Neural cell (in vitro differentiated cells): Measurements from ENCODE around the gene RIPOR1. TPM values are rescaled to one million over a fixed set of nuclear protein-coding genes. Genes with fewer than 3 reads are reported as not detected.

Source experiments
- H2AFZ ChIP-seq: fragments of 200-600, 300-800 bp; sonication (generic), shearing (Covaris generic); 2 replicates; pipeline ENCODE4 v1.6.0; 2014; ENCODE audit warnings: low read depth, mild to moderate bottlenecking, antibody characterized with exemption, low read length, moderate library complexity
- H3F3A ChIP-seq: fragments of 200-600 bp; shearing (Covaris generic); 2 replicates; pipeline ENCODE4 v1.6.1; 2016; ENCODE audit warnings: mild to moderate bottlenecking, moderate library complexity, mixed read lengths, antibody characterized with exemption, low read length; ENCODE audit not compliant: insufficient read depth, poor library complexity, severe bottlenecking
- H3K27ac ChIP-seq: fragments of 200-600, 300-800 bp; sonication (generic), shearing (Covaris generic); 2 replicates; pipeline ENCODE4 v1.5.1; 2014; ENCODE audit warnings: mild to moderate bottlenecking, low read length, moderate library complexity
- H3K27me3 ChIP-seq: fragments of 300-800, 200-600 bp; sonication (generic), shearing (Covaris generic); 2 replicates; pipeline ENCODE4 v1.6.0; 2014; ENCODE audit warnings: mild to moderate bottlenecking, low read depth, low read length, moderate library complexity; ENCODE audit not compliant: insufficient read depth
- H3K36me3 ChIP-seq: fragments of 300-800, 200-600 bp; sonication (generic), shearing (Covaris generic); 2 replicates; pipeline ENCODE4 v1.5.1; 2014; ENCODE audit warnings: mild to moderate bottlenecking, antibody characterized with exemption, low read length, moderate library complexity; ENCODE audit not compliant: insufficient read depth
- H3K4me2 ChIP-seq: fragments of 300-800, 200-600 bp; sonication (generic), shearing (Covaris generic); 2 replicates; pipeline ENCODE4 v1.6.0; 2014; ENCODE audit warnings: mild to moderate bottlenecking, low read length
- H3K4me3 ChIP-seq: fragments of 300-800, 200-600 bp; sonication (generic), shearing (Covaris generic); 2 replicates; pipeline ENCODE4 v1.5.1; 2014; ENCODE audit warnings: mild to moderate bottlenecking, low read length, moderate library complexity
- H3K79me2 ChIP-seq: fragments of 200-600 bp; shearing (Covaris generic); replicated peaks from 2 replicates; pipeline ENCODE4 v1.6.0; 2014; ENCODE audit warnings: mild to moderate bottlenecking, low read length, moderate library complexity; ENCODE audit not compliant: insufficient read depth
- H3K9ac ChIP-seq: fragments of 300-800, 200-600 bp; sonication (generic), shearing (Covaris generic); 2 replicates; pipeline ENCODE4 v1.6.1; 2016; ENCODE audit warnings: mild to moderate bottlenecking, low read length, mixed read lengths
- H3K9me2 ChIP-seq: fragments of 200-600 bp; shearing (Covaris generic); 2 replicates; pipeline ENCODE4 v1.6.1; 2016; ENCODE audit warnings: mild to moderate bottlenecking, low read length, mixed read lengths; ENCODE audit not compliant: insufficient read depth
- H3K9me3 ChIP-seq: fragments of 200-600, 300-800 bp; sonication (generic), shearing (Covaris generic); 2 replicates; pipeline ENCODE4 v1.6.1; 2016; ENCODE audit warnings: mild to moderate bottlenecking, mixed run types, low read length, moderate library complexity, mixed read lengths
- H4K20me1 ChIP-seq: fragments of 200-600 bp; shearing (Covaris generic); 2 replicates; pipeline ENCODE4 v1.6.1; 2016; ENCODE audit warnings: mild to moderate bottlenecking, mixed run types; ENCODE audit not compliant: insufficient read depth
- EP300 ChIP-seq: fragments of 450-650 bp; conservative IDR thresholded peaks from 2 replicates; pipeline ENCODE4 v1.6.1; 2014; ENCODE audit warnings: antibody characterized with exemption, mild to moderate bottlenecking, moderate library complexity; ENCODE audit not compliant: poor library complexity, severe bottlenecking
- EZH2 ChIP-seq: fragments of 200-600, 300-800 bp; shearing (Covaris generic), sonication (generic); IDR thresholded peaks from 2 replicates; pipeline ENCODE4 v1.6.1; 2014; ENCODE audit warnings: antibody characterized with exemption, low read length, borderline replicate concordance, mild to moderate bottlenecking; ENCODE audit not compliant: insufficient read depth, poor library complexity, severe bottlenecking
- MXI1 ChIP-seq: fragments of 450-650 bp; conservative IDR thresholded peaks from 2 replicates; pipeline ENCODE4 v1.6.1; 2014; ENCODE audit warnings: antibody characterized with exemption, mild to moderate bottlenecking; ENCODE audit not compliant: poor library complexity, severe bottlenecking
- POLR2AphosphoS5 ChIP-seq: IDR thresholded peaks from 2 replicates; pipeline ENCODE4 v1.6.1; 2012
- RAD21 ChIP-seq: fragments of 450-650 bp; conservative IDR thresholded peaks from 2 replicates; pipeline ENCODE4 v1.6.1; 2014; ENCODE audit warnings: antibody characterized with exemption, mild to moderate bottlenecking, moderate library complexity
- SMC3 ChIP-seq: fragments of 450-650 bp; conservative IDR thresholded peaks from 2 replicates; pipeline ENCODE4 v1.6.1; 2014; ENCODE audit warnings: antibody characterized with exemption, mild to moderate bottlenecking, moderate library complexity; ENCODE audit not compliant: poor library complexity
- TAF1 ChIP-seq: IDR thresholded peaks from 2 replicates; pipeline ENCODE4 v1.6.1; 2012; ENCODE audit warnings: low read depth
- polyA plus RNA-seq: library from polyadenylated mRNA; depleted of rRNA; stranded (reverse); fragments of >200 nt; gene quantifications from 2 replicates; pipeline ENCODE4 v1.2.3, GENCODE V29; 2014
- TF ChIP-seq, protein P1 (sequence below): IDR thresholded peaks from 2 replicates; pipeline ENCODE4 v1.6.1; 2012; ENCODE audit warnings: borderline replicate concordance
- TF ChIP-seq, protein P2 (sequence below): fragments of 450-650 bp; IDR thresholded peaks from 2 replicates; pipeline ENCODE4 v1.5.1; 2014; ENCODE audit warnings: antibody characterized with exemption, mild to moderate bottlenecking, moderate library complexity; ENCODE audit not compliant: poor library complexity, severe bottlenecking

RIPOR1 gene
- polyA plus RNA-seq, 1 donor from 2014 or later: 13.2 TPM

DNA sequence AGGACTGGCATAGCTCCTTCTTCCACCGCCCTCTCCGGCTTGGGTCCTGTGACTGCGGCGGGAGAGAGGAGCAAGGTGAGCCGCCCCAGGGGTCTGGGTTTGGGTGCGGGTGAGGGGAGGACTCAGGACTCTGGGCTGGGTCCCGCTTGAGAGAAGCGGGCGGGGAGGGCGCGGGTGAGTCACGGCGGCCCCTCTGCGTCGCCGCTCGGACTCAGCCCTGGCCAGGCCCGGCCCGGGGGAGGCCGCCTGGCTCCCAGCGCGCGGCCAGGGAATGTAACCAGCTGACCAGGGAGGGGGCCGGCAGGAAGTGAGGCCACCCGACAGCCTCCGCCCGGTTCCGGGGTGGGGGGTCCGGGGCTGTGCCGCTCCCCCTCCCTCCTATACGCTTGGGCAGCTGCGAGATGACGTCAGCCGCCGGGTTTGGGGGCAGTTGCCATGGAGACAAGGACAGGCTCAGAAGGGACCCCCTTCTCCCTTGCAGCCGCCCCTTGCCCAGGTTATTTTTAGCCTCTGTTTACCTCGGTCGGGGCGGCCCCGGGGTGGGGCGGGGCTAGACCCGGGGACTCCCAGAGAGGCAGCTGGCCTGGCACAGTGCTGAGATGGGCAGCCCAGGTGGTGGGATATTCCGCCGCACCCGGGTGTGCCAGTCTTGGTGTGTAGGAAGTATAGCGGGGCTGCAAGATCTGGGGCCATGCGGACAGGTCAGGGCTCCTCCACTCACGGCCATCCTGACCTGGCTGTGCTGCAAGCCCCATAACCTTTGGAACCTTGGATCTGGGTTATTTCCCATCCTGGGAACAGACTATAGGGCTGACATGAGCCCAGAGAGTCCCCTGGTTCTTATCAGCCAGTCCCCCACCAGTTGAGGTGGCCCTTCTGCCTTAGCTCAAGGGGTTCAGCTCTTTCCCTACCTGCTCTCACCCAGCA lies 1.6 kb downstream of the RIPOR1 start:
- Histone ChIP-seq H3F3A (no peaks in the 10 kb centered on the region), H3K4me2 (peak overlapping the region; percentile 91), H3K79me2 (peaks cover 22% of the 10 kb centered on the region), H2AFZ (no peak overlapping the region), H3K9ac (peak overlapping the region; percentile 92), H3K36me3 (no peaks in the 10 kb centered on the region), H3K4me3 (peak overlapping the region; percentile 90), H3K9me3 (no peaks in the 10 kb centered on the region), H3K9me2 (no peaks in the 10 kb centered on the region), H4K20me1 (no peaks in the 10 kb centered on the region), H3K27me3 (no peaks in the 10 kb centered on the region), H3K27ac (peak overlapping the region; percentile 52)
- TF ChIP-seq MXI1: no peak
- peak; percentile 8 for TF ChIP-seq POLR2AphosphoS5
- TF ChIP-seq TAF1: peak; percentile 22

DNA sequence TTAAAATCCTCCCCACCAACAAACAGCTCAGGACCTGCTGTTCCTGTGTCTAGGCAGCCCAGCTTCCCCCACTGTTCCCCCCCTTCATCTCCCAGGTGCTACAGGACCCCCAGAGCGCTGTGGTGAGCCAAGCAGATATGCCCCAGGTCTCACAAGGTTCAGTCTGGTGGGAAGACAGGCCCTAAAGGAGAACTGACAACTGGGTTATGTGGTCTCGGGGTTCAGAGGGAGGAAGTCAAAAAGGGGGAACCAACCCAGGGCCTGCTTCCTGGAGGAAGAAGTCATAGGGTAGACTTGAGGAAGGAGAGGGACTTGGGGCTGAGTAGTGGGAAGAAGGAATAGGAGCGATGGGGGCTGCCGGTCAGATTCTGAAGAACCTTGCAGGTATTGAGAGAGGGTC lies 2.6 kb downstream of the RIPOR1 start:
- Histone ChIP-seq H3K79me2 (peaks cover 22% of the 10 kb centered on the region), H2AFZ (no peak overlapping the region), H3F3A (no peaks in the 10 kb centered on the region), H3K4me2 (no peak overlapping the region), H3K27ac (no peak overlapping the region), H3K36me3 (no peaks in the 10 kb centered on the region), H3K9me3 (no peaks in the 10 kb centered on the region), H3K4me3 (peak overlapping the region; percentile 90), H4K20me1 (peaks cover 4% of the 10 kb centered on the region), H3K27me3 (no peaks in the 10 kb centered on the region), H3K9ac (no peak overlapping the region), H3K9me2 (no peaks in the 10 kb centered on the region)
- no peak for TF ChIP-seq TAF1
- TF ChIP-seq, protein P1, sequence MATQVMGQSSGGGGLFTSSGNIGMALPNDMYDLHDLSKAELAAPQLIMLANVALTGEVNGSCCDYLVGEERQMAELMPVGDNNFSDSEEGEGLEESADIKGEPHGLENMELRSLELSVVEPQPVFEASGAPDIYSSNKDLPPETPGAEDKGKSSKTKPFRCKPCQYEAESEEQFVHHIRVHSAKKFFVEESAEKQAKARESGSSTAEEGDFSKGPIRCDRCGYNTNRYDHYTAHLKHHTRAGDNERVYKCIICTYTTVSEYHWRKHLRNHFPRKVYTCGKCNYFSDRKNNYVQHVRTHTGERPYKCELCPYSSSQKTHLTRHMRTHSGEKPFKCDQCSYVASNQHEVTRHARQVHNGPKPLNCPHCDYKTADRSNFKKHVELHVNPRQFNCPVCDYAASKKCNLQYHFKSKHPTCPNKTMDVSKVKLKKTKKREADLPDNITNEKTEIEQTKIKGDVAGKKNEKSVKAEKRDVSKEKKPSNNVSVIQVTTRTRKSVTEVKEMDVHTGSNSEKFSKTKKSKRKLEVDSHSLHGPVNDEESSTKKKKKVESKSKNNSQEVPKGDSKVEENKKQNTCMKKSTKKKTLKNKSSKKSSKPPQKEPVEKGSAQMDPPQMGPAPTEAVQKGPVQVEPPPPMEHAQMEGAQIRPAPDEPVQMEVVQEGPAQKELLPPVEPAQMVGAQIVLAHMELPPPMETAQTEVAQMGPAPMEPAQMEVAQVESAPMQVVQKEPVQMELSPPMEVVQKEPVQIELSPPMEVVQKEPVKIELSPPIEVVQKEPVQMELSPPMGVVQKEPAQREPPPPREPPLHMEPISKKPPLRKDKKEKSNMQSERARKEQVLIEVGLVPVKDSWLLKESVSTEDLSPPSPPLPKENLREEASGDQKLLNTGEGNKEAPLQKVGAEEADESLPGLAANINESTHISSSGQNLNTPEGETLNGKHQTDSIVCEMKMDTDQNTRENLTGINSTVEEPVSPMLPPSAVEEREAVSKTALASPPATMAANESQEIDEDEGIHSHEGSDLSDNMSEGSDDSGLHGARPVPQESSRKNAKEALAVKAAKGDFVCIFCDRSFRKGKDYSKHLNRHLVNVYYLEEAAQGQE: no peak
- no peak for TF ChIP-seq SMC3
- no peak for TF ChIP-seq RAD21
- TF ChIP-seq MXI1: no peak
- no peak for TF ChIP-seq EZH2
- TF ChIP-seq POLR2AphosphoS5: no peak
- TF ChIP-seq, protein P2, sequence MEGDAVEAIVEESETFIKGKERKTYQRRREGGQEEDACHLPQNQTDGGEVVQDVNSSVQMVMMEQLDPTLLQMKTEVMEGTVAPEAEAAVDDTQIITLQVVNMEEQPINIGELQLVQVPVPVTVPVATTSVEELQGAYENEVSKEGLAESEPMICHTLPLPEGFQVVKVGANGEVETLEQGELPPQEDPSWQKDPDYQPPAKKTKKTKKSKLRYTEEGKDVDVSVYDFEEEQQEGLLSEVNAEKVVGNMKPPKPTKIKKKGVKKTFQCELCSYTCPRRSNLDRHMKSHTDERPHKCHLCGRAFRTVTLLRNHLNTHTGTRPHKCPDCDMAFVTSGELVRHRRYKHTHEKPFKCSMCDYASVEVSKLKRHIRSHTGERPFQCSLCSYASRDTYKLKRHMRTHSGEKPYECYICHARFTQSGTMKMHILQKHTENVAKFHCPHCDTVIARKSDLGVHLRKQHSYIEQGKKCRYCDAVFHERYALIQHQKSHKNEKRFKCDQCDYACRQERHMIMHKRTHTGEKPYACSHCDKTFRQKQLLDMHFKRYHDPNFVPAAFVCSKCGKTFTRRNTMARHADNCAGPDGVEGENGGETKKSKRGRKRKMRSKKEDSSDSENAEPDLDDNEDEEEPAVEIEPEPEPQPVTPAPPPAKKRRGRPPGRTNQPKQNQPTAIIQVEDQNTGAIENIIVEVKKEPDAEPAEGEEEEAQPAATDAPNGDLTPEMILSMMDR: no peak
- TF ChIP-seq EP300: no peak
